GM13976 (cell line): ENCODE measurements around the gene RNU1-3.
"Not testable (repeated sequence)": the region's sequence is repeated elsewhere in the genome, so short reads cannot be mapped to it uniquely, and the experiment has no call there.

Experiments used
- DNase-seq: peaks from one replicate; pipeline ENCODE4 v3.0.0; 2012; ENCODE audit warnings: low spot score
- in situ Hi-C: fragments of 300-500 bp; cut with MboI; formaldehyde crosslinking; loops from one replicate; pipeline ENCODE4 v1.12.0; 2022; ENCODE audit warnings: low sequenced_read_pairs, mixed read lengths, inconsistent platforms; ENCODE audit not compliant: unreplicated experiment
- TF ChIP-seq, protein P1 (sequence below): IDR thresholded peaks from 2 replicates; pipeline ENCODE4 v1.5.1; 2012; ENCODE audit warnings: borderline replicate concordance, mild to moderate bottlenecking; ENCODE audit not compliant: insufficient read depth; ENCODE audit errors: extremely low read depth, missing control alignments, control extremely low read depth

RNU1-3 gene

GRCh38 chr1:16677552-16678431, 11.0 kb upstream of the RNU1-3 start:
- in situ Hi-C loops, result no loop called here
- TF ChIP-seq, protein P1, sequence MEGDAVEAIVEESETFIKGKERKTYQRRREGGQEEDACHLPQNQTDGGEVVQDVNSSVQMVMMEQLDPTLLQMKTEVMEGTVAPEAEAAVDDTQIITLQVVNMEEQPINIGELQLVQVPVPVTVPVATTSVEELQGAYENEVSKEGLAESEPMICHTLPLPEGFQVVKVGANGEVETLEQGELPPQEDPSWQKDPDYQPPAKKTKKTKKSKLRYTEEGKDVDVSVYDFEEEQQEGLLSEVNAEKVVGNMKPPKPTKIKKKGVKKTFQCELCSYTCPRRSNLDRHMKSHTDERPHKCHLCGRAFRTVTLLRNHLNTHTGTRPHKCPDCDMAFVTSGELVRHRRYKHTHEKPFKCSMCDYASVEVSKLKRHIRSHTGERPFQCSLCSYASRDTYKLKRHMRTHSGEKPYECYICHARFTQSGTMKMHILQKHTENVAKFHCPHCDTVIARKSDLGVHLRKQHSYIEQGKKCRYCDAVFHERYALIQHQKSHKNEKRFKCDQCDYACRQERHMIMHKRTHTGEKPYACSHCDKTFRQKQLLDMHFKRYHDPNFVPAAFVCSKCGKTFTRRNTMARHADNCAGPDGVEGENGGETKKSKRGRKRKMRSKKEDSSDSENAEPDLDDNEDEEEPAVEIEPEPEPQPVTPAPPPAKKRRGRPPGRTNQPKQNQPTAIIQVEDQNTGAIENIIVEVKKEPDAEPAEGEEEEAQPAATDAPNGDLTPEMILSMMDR, result no peak
- peak; percentile 36 for DNase-seq

- in situ Hi-C loops, result not testable (repeated sequence)
- peak; percentile 51 for DNase-seq
Observed at GRCh38 chr1:16676661-16677523, 10.1 kb upstream of the RNU1-3 start.

DNA sequence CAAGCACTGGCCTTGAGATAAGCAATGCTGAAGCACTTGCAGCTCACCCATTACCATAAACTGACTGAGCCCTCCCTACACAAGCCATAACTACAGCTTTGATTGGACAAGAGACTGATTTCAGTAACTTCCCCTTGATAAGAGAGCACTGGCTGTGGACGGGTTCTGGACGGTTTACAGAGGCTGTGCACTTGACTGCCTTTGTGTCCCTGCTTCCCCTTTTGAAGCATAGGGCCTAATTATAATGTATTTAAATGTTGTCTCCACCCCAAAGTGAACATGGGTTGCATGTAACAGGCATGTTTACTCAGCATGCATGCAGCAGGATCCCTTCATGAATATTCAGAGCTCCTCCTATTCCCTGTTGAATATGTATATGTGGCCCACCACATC, 8.4 kb upstream of the RNU1-3 start:
- in situ Hi-C loops, DNase-seq: not testable (repeated sequence)

DNA sequence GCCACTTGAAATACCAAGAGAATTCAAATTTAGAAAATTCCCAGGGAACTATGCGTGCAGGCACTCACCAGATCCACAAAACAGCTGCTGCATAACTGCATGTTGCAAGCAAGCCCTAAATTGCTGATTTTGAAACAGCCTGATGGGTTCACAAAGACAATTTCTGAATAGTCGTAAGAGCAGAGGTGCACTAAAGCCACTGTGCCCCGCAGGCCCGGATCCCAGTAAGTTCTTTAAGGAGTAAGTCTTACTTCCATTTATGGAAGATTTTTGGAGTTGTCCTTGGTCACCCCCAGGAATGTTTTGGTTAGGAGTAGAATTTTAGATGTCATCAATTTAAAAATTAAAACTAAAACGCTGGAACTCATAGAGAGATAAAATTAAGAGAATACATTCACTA, 7.2 kb upstream of the RNU1-3 start:
- in situ Hi-C loops, DNase-seq: not testable (repeated sequence)

- in situ Hi-C loops, DNase-seq: not testable (repeated sequence)
Observed at GRCh38 chr1:16665836-16666235, 912 bp downstream of the RNU1-3 start.

GRCh38 chr1:16658234-16658633, 8.5 kb downstream of the RNU1-3 start:
- in situ Hi-C loops, DNase-seq: not testable (repeated sequence)

- DNase-seq, in situ Hi-C loops: not testable (repeated sequence)
Observed at GRCh38 chr1:16656981-16657683, 9.6 kb downstream of the RNU1-3 start.

GRCh38 chr1:16656574-16656973, 10.2 kb downstream of the RNU1-3 start:
- in situ Hi-C loops, DNase-seq: not testable (repeated sequence)

- in situ Hi-C loops, result not testable (repeated sequence)
Observed at GRCh38 chr1:16651560-16651959, 15.2 kb downstream of the RNU1-3 start.

DNA sequence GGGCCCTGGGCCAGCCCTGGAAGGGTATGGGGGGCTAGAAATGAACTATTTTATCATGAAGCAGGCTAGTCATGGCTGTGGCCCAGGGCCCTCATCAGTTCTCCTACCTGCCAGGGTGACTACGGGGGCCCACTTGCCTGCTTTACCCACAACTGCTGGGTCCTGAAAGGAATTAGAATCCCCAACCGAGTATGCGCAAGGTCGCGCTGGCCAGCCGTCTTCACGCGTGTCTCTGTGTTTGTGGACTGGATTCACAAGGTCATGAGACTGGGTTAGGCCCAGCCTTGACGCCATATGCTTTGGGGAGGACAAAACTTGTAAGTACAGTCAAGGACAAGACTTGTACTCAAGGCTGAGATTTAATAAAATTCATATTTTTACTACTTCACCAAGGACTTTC, 16.8 kb downstream of the RNU1-3 start:
- in situ Hi-C loops, DNase-seq: not testable (repeated sequence)

More at GRCh38 chr1:16651560-16651959, 15.2 kb downstream of the RNU1-3 start:
- not testable (repeated sequence) for DNase-seq

GRCh38 chr1:16649390-16649789, 17.4 kb downstream of the RNU1-3 start:
- DNase-seq, in situ Hi-C loops: not testable (repeated sequence)

GRCh38 chr1:16648756-16649155, 18.0 kb downstream of the RNU1-3 start:
- in situ Hi-C loops, DNase-seq: not testable (repeated sequence)

GRCh38 chr1:16648250-16648649, 18.5 kb downstream of the RNU1-3 start:
- in situ Hi-C loops, DNase-seq: not testable (repeated sequence)

- DNase-seq, in situ Hi-C loops: not testable (repeated sequence)
Observed at GRCh38 chr1:16647179-16648176, 19.3 kb downstream of the RNU1-3 start.

- in situ Hi-C loops, DNase-seq: not testable (repeated sequence)
Observed at GRCh38 chr1:16646716-16647115, 20.0 kb downstream of the RNU1-3 start.
